HEK293 (cell line): ENCODE measurements around the gene DRD5.

Experiments used
- CTCF ChIA-PET: fragments of 350-600 bp; formaldehyde crosslinking; extraction: SDS; loops from one replicate; lab custom pipeline; 2021; ENCODE audit warnings: antibody characterized with exemption; lab: Yijun Ruan, JAX
- POLR2A ChIA-PET: fragments of 300-600 bp; formaldehyde crosslinking; extraction: SDS; loops from one replicate; lab custom pipeline; 2020; ENCODE audit warnings: antibody characterized with exemption, inconsistent platforms; lab: Yijun Ruan, JAX
- H3K27ac ChIP-seq: fragments of 200-500 bp; sonication (Bioruptor generic); 2 replicates; pipeline ENCODE4 v1.5.1; 2014; ENCODE audit warnings: low read depth, low read length, control low read depth, inconsistent platforms; ENCODE audit errors: extremely low read depth
- H3K36me3 ChIP-seq, 2 experiments: fragments of 200-500 bp in 1 of 2; sonication (Bioruptor generic) in 1 of 2; 1 replicate in 1 of 2; 2 replicates in 1 of 2; pipeline ENCODE4 v1.5.1; 2014 to 2017; ENCODE audit warnings: inconsistent platforms in 2 of 2, low read length in 2 of 2; ENCODE audit not compliant: control insufficient read depth in 2 of 2, insufficient read depth in 1 of 2
- H3K4me1 ChIP-seq: fragments of 200-500 bp; sonication (Bioruptor generic); 2 replicates; pipeline ENCODE4 v1.5.1; 2014; ENCODE audit warnings: mild to moderate bottlenecking, low read length, inconsistent platforms; ENCODE audit not compliant: control insufficient read depth, insufficient read depth
- H3K4me3 ChIP-seq: 2 replicates; pipeline ENCODE4 v1.5.1; 2011; ENCODE audit warnings: low read depth, mild to moderate bottlenecking, control low read depth, low read length, moderate library complexity
- H3K9me3 ChIP-seq: fragments of 200-500 bp; sonication (Bioruptor generic); 2 replicates; pipeline ENCODE4 v1.5.1; 2014; ENCODE audit warnings: low read depth, low read length, inconsistent platforms; ENCODE audit not compliant: control insufficient read depth, insufficient read depth
- MEIS1 ChIP-seq: sonication (generic); formaldehyde crosslinking; IDR thresholded peaks from 2 replicates; pipeline ENCODE4 v1.8.1; 2022; ENCODE audit warnings: missing genetic modification reagents, mild to moderate bottlenecking, borderline replicate concordance
- OVOL3 ChIP-seq: fragments of 450-650 bp; formaldehyde crosslinking; IDR thresholded peaks from 2 replicates; pipeline ENCODE4 v1.5.1; 2016; ENCODE audit warnings: missing biosample characterization, missing genetic modification characterization
- PRDM4 ChIP-seq: fragments of 450-650 bp; formaldehyde crosslinking; IDR thresholded peaks from 2 replicates; pipeline ENCODE4 v1.5.1; 2017; ENCODE audit warnings: missing biosample characterization, missing genetic modification characterization
- ZBTB10 ChIP-seq: fragments of 450-650 bp; formaldehyde crosslinking; IDR thresholded peaks from 2 replicates; pipeline ENCODE4 v1.5.1; 2016; ENCODE audit warnings: missing biosample characterization, missing genetic modification characterization
- ZBTB17 ChIP-seq: fragments of 450-650 bp; formaldehyde crosslinking; IDR thresholded peaks from 2 replicates; pipeline ENCODE4 v1.5.1; 2016; ENCODE audit warnings: missing biosample characterization, missing genetic modification characterization
- ZBTB21 ChIP-seq: fragments of 450-650 bp; formaldehyde crosslinking; IDR thresholded peaks from 2 replicates; pipeline ENCODE4 v1.5.1; 2017; ENCODE audit warnings: missing biosample characterization, missing genetic modification characterization
- ZFP37 ChIP-seq: fragments of 450-650 bp; formaldehyde crosslinking; IDR thresholded peaks from 2 replicates; pipeline ENCODE4 v1.5.1; 2016; ENCODE audit warnings: missing biosample characterization, missing genetic modification characterization
- ZNF121 ChIP-seq: fragments of 450-650 bp; formaldehyde crosslinking; IDR thresholded peaks from 2 replicates; pipeline ENCODE4 v1.5.1; 2016; ENCODE audit warnings: missing biosample characterization, missing genetic modification characterization
- ZNF174 ChIP-seq: fragments of 450-650 bp; formaldehyde crosslinking; IDR thresholded peaks from 2 replicates; pipeline ENCODE4 v1.5.0; 2017; ENCODE audit warnings: missing biosample characterization, mild to moderate bottlenecking, missing genetic modification characterization
- ZNF248 ChIP-seq: fragments of 450-650 bp; formaldehyde crosslinking; IDR thresholded peaks from 2 replicates; pipeline ENCODE4 v1.5.1; 2017; ENCODE audit warnings: missing biosample characterization, missing genetic modification characterization
- ZNF26 ChIP-seq: fragments of 450-650 bp; formaldehyde crosslinking; IDR thresholded peaks from 2 replicates; pipeline ENCODE4 v1.5.1; 2016; ENCODE audit warnings: missing biosample characterization, missing genetic modification characterization
- ZNF280C ChIP-seq: fragments of 450-650 bp; formaldehyde crosslinking; IDR thresholded peaks from 2 replicates; pipeline ENCODE4 v1.5.1; 2016; ENCODE audit warnings: missing biosample characterization, missing genetic modification characterization
- ZNF335 ChIP-seq: fragments of 450-650 bp; formaldehyde crosslinking; conservative IDR thresholded peaks from 2 replicates; pipeline ENCODE4 v1.5.1; 2016; ENCODE audit warnings: missing biosample characterization, missing genetic modification characterization
- ZNF529 ChIP-seq: fragments of 450-650 bp; formaldehyde crosslinking; IDR thresholded peaks from 2 replicates; pipeline ENCODE4 v1.5.1; 2017; ENCODE audit warnings: missing genetic modification characterization, missing biosample characterization; ENCODE audit not compliant: insufficient replicate concordance
- ZNF555 ChIP-seq: fragments of 450-650 bp; formaldehyde crosslinking; conservative IDR thresholded peaks from 2 replicates; pipeline ENCODE4 v1.5.1; 2017; ENCODE audit warnings: missing biosample characterization, mild to moderate bottlenecking, missing genetic modification characterization, inconsistent platforms
- ZNF560 ChIP-seq: fragments of 450-650 bp; formaldehyde crosslinking; IDR thresholded peaks from 2 replicates; pipeline ENCODE4 v1.5.1; 2017; ENCODE audit warnings: missing biosample characterization, missing genetic modification characterization, borderline replicate concordance
- ZNF639 ChIP-seq: fragments of 450-650 bp; formaldehyde crosslinking; IDR thresholded peaks from 2 replicates; pipeline ENCODE4 v1.5.1; 2016; ENCODE audit warnings: missing biosample characterization, missing genetic modification characterization
- ZNF664 ChIP-seq: fragments of 450-650 bp; formaldehyde crosslinking; IDR thresholded peaks from 2 replicates; pipeline ENCODE4 v1.5.1; 2016; ENCODE audit warnings: missing biosample characterization, missing genetic modification characterization
- ZNF701 ChIP-seq: fragments of 450-650 bp; formaldehyde crosslinking; IDR thresholded peaks from 2 replicates; pipeline ENCODE4 v1.5.1; 2016; ENCODE audit warnings: missing biosample characterization, missing genetic modification characterization
- ZNF707 ChIP-seq: fragments of 450-650 bp; formaldehyde crosslinking; IDR thresholded peaks from 2 replicates; pipeline ENCODE4 v1.5.1; 2016; ENCODE audit warnings: missing biosample characterization, missing genetic modification characterization

Gene DRD5

GRCh38 chr4:9769321-9769720 is 12.1 kb upstream of the DRD5 start (continued):
- TF ChIP-seq ZNF280C (tag by site-specific recombination) (no peak), ZNF664 (no peak), ZNF174 (tag by site-specific recombination) (no peak), ZNF560 (tag by site-specific recombination) (no peak), ZNF707 (tag by site-specific recombination) (no peak), ZNF701 (tag by site-specific recombination) (no peak)

- H3K4me3 ChIP-seq: no peak overlapping the region
- TF ChIP-seq ZNF26 (no peak), MEIS1 (CRISPR knock-in tag) (no peak), ZBTB10 (tag by site-specific recombination) (no peak), ZNF248 (tag by site-specific recombination) (no peak), OVOL3 (tag by site-specific recombination) (no peak), ZFP37 (tag by site-specific recombination) (no peak), PRDM4 (tag by site-specific recombination) (no peak), ZNF639 (tag by site-specific recombination) (no peak), ZBTB17 (no peak), ZNF121 (tag by site-specific recombination) (no peak), ZNF529 (tag by site-specific recombination) (no peak), ZNF555 (tag by site-specific recombination) (no peak), ZBTB21 (tag by site-specific recombination) (no peak), ZNF335 (tag by site-specific recombination) (no peak)
- no peaks in the 10 kb centered on the region for H3K36me3 ChIP-seq
- ChIA-PET POLR2A (no interaction called here), CTCF (interaction anchor here (0.6 kb wide), 1 partner anchor 128 kb away, joined by 3 read pairs; no protein-coding TSS in a partner anchor)
- H3K9me3 ChIP-seq: no peaks in the 10 kb centered on the region
- no peaks in the 10 kb centered on the region for H3K4me1 ChIP-seq
- H3K27ac ChIP-seq: no peak overlapping the region
These were observed 10.4 kb upstream of the DRD5 start for GRCh38 chr4:9771034-9771433.
